SU-DHL-6 (cell line): ENCODE measurements around the gene NUDT13.

Source experiments
- H2AFZ ChIP-seq: fragments of 200-600 bp; sonication (generic); 2 replicates; pipeline ENCODE4 v1.6.1; 2014; ENCODE audit warnings: low read depth, mild to moderate bottlenecking, moderate library complexity, mixed read lengths, antibody characterized with exemption, low read length; ENCODE audit not compliant: severe bottlenecking
- H3F3A ChIP-seq: fragments of 200-600 bp; shearing (Covaris generic); 2 replicates; pipeline ENCODE4 v1.6.0; 2016; ENCODE audit warnings: antibody characterized with exemption, mild to moderate bottlenecking; ENCODE audit not compliant: insufficient read depth
- H3K27ac ChIP-seq: fragments of 200-600 bp; sonication (generic); 2 replicates; pipeline ENCODE4 v1.5.1; 2016; ENCODE audit warnings: low read depth, mild to moderate bottlenecking, low read length, moderate library complexity, mixed read lengths
- H3K27me3 ChIP-seq: fragments of 200-600 bp; sonication (generic), shearing (Covaris generic); 2 replicates; pipeline ENCODE4 v1.6.0; 2014; ENCODE audit warnings: mild to moderate bottlenecking, low read length
- H3K36me3 ChIP-seq: fragments of 200-600 bp; sonication (generic); 2 replicates; pipeline ENCODE4 v1.6.1; 2014; ENCODE audit warnings: mild to moderate bottlenecking, low read length, mixed read lengths
- H3K4me2 ChIP-seq: fragments of 300-600, 200-600 bp; shearing (Covaris generic), sonication (generic); 2 replicates; pipeline ENCODE4 v1.6.0; 2014; ENCODE audit warnings: low read length, low read depth, mild to moderate bottlenecking; ENCODE audit not compliant: poor library complexity, severe bottlenecking
- H3K4me3 ChIP-seq: fragments of 200-600 bp; sonication (generic); 2 replicates; pipeline ENCODE4 v1.5.1; 2014; ENCODE audit warnings: antibody characterized with exemption, low read length, mild to moderate bottlenecking, mixed read lengths; ENCODE audit not compliant: insufficient read depth, poor library complexity, severe bottlenecking
- H3K79me2 ChIP-seq: fragments of 200-600 bp; sonication (generic); 2 replicates; pipeline ENCODE4 v1.6.1; 2014; ENCODE audit warnings: mild to moderate bottlenecking, low read length, moderate library complexity; ENCODE audit not compliant: insufficient read depth
- H3K9ac ChIP-seq: fragments of 200-600 bp; sonication (generic); 2 replicates; pipeline ENCODE4 v1.7.0; 2014; ENCODE audit warnings: mild to moderate bottlenecking, low read length
- H3K9me2 ChIP-seq: fragments of 200-600 bp; sonication (generic); replicated peaks from 2 replicates; pipeline ENCODE4 v1.6.1; 2014; ENCODE audit warnings: low read length; ENCODE audit not compliant: insufficient read depth
- H3K9me3 ChIP-seq: fragments of 200-600 bp; sonication (generic); 2 replicates; pipeline ENCODE4 v1.6.1; 2014; ENCODE audit warnings: low read length, mixed read lengths; ENCODE audit not compliant: insufficient read depth
- H4K20me1 ChIP-seq: fragments of 200-600 bp; sonication (generic); 2 replicates; pipeline ENCODE4 v1.6.1; 2014; ENCODE audit warnings: low read depth, mild to moderate bottlenecking, antibody characterized with exemption, low read length, moderate library complexity, mixed read lengths
- EZH2phosphoT487 ChIP-seq: fragments of 200-600 bp; sonication (generic), shearing (Covaris generic); conservative IDR thresholded peaks from 2 replicates; pipeline ENCODE4 v1.6.1; 2018; ENCODE audit warnings: mild to moderate bottlenecking, antibody characterized with exemption, low read length, moderate library complexity, mixed read lengths
- TF ChIP-seq, protein P1 (sequence below): fragments of 200-600 bp; sonication (generic); IDR thresholded peaks from one replicate; pipeline ENCODE4 v1.5.1; 2017; ENCODE audit warnings: antibody characterized with exemption, mild to moderate bottlenecking, low read length, moderate library complexity; ENCODE audit not compliant: insufficient read depth, poor library complexity, severe bottlenecking

Gene NUDT13

DNA sequence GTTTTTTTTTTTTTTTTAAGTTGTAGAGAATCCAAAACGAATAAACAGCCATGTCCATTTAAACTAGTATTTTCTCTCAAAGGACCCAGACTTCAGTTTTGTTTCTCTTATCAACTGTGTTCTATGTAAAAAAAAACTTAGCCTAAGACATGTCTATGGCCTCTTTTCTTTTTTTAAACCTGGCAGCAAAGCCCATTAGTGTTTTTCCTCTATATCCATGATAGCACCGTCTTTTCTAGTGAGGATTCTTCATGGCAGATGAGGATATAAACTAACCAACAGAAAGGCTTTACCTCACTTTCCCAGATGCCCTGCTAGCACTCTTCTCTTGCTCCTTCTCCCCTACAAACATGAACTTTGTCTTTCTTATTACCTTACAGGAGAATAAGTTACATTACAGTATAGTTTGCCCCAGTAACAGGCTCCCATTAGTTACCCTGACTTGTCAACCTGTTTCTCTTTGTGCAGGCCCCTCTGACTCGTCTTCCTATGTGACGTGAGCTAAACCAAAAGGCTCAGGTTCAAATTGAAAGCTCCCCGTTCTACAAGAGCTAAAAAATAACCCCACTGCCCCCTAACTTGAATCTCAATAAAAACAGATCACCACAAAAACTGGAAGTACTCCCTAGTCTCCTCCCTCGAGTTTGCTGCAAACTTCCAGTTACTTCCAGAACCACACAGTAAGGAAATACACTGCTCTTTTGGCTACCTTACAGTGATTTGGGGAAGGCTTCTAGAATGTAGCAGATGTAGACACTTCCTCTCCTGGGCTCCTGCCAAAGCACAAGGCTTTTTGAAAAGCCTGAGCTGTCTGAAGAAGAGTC, 33.7 kb upstream of the NUDT13 start:
- peaks cover 5% of the 10 kb centered on the region; the same call in 1 of the 2 replicates for H4K20me1 ChIP-seq
- H3K4me2 ChIP-seq, result peak overlapping the region; percentile 14
- no peaks in the 10 kb centered on the region for H3K9me3 ChIP-seq
- H3K27me3 ChIP-seq, result no peaks in the 10 kb centered on the region
- TF ChIP-seq EZH2phosphoT487, result no peak
- TF ChIP-seq, protein P1, sequence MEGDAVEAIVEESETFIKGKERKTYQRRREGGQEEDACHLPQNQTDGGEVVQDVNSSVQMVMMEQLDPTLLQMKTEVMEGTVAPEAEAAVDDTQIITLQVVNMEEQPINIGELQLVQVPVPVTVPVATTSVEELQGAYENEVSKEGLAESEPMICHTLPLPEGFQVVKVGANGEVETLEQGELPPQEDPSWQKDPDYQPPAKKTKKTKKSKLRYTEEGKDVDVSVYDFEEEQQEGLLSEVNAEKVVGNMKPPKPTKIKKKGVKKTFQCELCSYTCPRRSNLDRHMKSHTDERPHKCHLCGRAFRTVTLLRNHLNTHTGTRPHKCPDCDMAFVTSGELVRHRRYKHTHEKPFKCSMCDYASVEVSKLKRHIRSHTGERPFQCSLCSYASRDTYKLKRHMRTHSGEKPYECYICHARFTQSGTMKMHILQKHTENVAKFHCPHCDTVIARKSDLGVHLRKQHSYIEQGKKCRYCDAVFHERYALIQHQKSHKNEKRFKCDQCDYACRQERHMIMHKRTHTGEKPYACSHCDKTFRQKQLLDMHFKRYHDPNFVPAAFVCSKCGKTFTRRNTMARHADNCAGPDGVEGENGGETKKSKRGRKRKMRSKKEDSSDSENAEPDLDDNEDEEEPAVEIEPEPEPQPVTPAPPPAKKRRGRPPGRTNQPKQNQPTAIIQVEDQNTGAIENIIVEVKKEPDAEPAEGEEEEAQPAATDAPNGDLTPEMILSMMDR, result no peak
- H3K36me3 ChIP-seq, result peaks cover 25% of the 10 kb centered on the region
- no peaks in the 10 kb centered on the region for H3K9me2 ChIP-seq
- H3K4me3 ChIP-seq, result no peak overlapping the region
- H3K9ac ChIP-seq, result peak overlapping the region; percentile 14
- H3F3A ChIP-seq, result peaks cover 5% of the 10 kb centered on the region; the same call in 1 of the 2 replicates
- H2AFZ ChIP-seq, result no peak overlapping the region
- H3K79me2 ChIP-seq, result peaks cover 60% of the 10 kb centered on the region
- no peak overlapping the region; the same call in 1 of the 2 replicates for H3K27ac ChIP-seq

DNA sequence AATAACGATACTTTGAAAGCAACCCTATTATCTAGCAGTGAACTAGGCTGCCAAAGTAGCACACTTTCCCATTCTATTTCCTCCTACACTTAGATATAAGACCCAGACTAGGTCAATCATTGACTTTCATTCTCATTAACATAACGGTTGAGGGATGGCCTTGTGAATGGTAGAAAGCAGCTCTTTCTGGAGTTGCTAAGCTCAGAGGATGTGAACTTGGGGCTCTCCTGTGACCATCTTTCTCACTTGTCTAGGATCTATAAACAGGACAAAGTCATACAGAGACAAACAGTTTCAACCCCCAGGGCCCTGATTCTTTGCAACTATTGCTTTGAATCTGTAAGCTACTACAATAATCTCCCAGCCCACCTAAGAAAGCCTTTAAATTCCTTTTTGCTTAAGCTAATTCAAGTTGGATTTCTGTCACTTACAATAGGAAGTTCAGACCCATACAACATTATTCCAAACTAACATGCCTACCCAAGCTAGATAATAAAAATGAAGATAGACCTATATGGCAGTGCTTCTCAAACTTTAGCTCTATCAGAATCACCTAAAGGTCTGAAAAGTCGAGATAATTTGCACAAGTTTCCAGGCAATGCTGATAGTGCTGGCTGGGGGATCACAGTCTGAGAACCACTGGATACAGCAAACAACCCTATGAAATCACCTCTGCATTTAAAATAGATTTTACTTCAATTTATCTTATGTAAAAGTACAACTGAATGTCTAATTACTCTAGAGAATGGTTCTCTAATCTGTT, 30.3 kb upstream of the NUDT13 start:
- H3K4me3 ChIP-seq, result no peak overlapping the region
- H3K4me2 ChIP-seq, result no peak overlapping the region
- no peaks in the 10 kb centered on the region for H3K27me3 ChIP-seq
- H2AFZ ChIP-seq, result no peak overlapping the region
- peaks cover 5% of the 10 kb centered on the region; the same call in 1 of the 2 replicates for H4K20me1 ChIP-seq
- no peak for TF ChIP-seq EZH2phosphoT487
- TF ChIP-seq, protein P1, result no peak
- no peak overlapping the region for H3K27ac ChIP-seq
- H3K9me2 ChIP-seq, result no peaks in the 10 kb centered on the region
- peaks cover 7% of the 10 kb centered on the region; the same call in 1 of the 2 replicates for H3F3A ChIP-seq
- H3K36me3 ChIP-seq, result peaks cover 3% of the 10 kb centered on the region; the same call in 1 of the 2 replicates
- peaks cover 88% of the 10 kb centered on the region for H3K79me2 ChIP-seq
- no peaks in the 10 kb centered on the region for H3K9me3 ChIP-seq
- H3K9ac ChIP-seq, result no peak overlapping the region

DNA sequence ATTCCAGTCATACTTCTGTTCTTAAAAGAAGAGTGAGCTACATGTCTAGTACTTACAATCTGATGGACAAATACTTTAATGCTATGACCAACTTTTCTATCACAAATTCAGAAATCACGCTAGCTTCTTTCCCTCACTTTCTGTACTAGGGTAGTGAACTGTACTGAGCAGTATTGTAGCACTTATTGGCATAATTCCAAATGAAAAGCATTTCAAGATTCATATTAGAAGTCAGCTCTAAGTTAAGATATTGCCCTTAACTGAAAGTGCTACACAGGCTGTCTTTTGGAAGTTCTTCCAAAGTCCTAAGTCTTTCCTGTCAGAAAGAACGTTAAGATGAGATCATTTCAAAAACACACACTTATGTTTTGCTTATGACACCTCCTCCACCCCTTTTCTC, 27.0 kb upstream of the NUDT13 start:
- Histone ChIP-seq H3K27me3 (no peaks in the 10 kb centered on the region), H3F3A (peaks cover 7% of the 10 kb centered on the region; the same call in 1 of the 2 replicates), H3K9me2 (no peaks in the 10 kb centered on the region), H4K20me1 (peaks cover under 1% of the 10 kb centered on the region; the same call in 1 of the 2 replicates), H3K36me3 (0 out of 2 replicates have a peak, but pooled peaks cover under 1% of the 10 kb centered on the region), H3K27ac (no peak overlapping the region), H2AFZ (no peak overlapping the region), H3K9me3 (no peaks in the 10 kb centered on the region), H3K9ac (no peak overlapping the region), H3K79me2 (peaks cover 83% of the 10 kb centered on the region), H3K4me2 (no peak overlapping the region), H3K4me3 (no peak overlapping the region)
- TF ChIP-seq EZH2phosphoT487, result no peak
- TF ChIP-seq, protein P1, result no peak
